Measurements from ENCODE around the gene ANKRD24. TPM values are rescaled to one million over a fixed set of nuclear protein-coding genes. Genes with fewer than 3 reads are reported as not detected.

The ANKRD24 gene
- total and polyA plus RNA-seq, 2 donors (not counting 3 experiments of a cell fraction or from before 2014, with no cell fraction given) = 0.07 to 0.27 TPM

DNA sequence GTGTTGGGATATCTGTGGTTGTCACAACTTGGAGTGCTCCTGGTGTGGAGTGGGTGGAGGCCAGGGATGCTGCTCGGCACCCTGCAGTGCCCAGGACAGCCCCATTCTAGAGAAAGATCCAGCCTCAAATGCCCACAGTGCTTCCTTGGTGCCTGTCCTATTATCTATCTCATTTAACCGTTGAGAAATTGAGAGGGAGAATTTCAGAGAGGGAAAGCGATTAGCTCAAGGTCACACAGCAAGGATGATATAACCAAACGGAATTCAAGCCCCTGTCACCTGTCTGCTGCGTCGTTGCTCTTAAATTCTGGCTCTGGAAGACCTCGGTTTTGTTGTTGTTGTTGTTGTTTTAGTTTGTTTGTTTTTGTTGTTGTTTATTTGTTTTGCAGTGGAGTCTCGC lies 13.5 kb downstream of the ANKRD24 start:
- Histone ChIP-seq H3K9me1 (replicated peaks; ENCODE audit: control insufficient read depth, extremely low read depth, insufficient read depth, low read length) (no peaks in the 10 kb centered on the region), H3K4me2 (ENCODE audit: insufficient read depth, low read length) (no peak overlapping the region), H3K79me2 (ENCODE audit: control insufficient read depth, insufficient read depth, low read length) (no peaks in the 10 kb centered on the region), H3K4me3 (replicated peaks in 1 of 3; ENCODE audit: insufficient read depth in 1 of 3, low read depth in 1 of 3, low read length in 3 of 3) (no peak overlapping the region), H3K4me1 (ENCODE audit: control insufficient read depth, extremely low read depth, insufficient read depth, low read length) (no peaks in the 10 kb centered on the region), H2AFZ (ENCODE audit: low read depth, low read length) (no peak overlapping the region), H3K9ac (replicated peaks; ENCODE audit: extremely low read depth, insufficient read depth, low read length) (no peak overlapping the region), H4K20me1 (replicated peaks; ENCODE audit: control insufficient read depth, extremely low read depth, insufficient read depth, low read length) (no peaks in the 10 kb centered on the region), H3K27me3 (ENCODE audit: control insufficient read depth in 2 of 2, insufficient read depth in 2 of 2, low read length in 2 of 2) (peaks cover 8 to 12% of the 10 kb centered on the region in 2 experiments), H3K36me3 (ENCODE audit: control insufficient read depth in 2 of 2, extremely low read depth in 1 of 2, insufficient read depth in 2 of 2, low read length in 2 of 2) (no peaks in the 10 kb centered on the region), H3K27ac (ENCODE audit: insufficient read depth, low read depth, low read length) (no peak overlapping the region), H3K9me3 (replicated peaks; ENCODE audit: control insufficient read depth, insufficient read depth, low read length) (no peaks in the 10 kb centered on the region)
- intact Hi-C loops (cut with micrococcal nuclease) (no loop called here), dilution Hi-C loops (cut with MboI; ENCODE audit: extremely low pct_ligation_motif_present, low sequenced_read_pairs) (no loop called here)
- ChIA-PET POLR2A (no interaction called here), CTCF (interaction anchor here (1.8 to 2.4 kb wide), 3 partner anchors 9 to 56 kb away, joined by 5 to 10 read pairs (median 7); no protein-coding TSS in a partner anchor)
- no TSS peak for BruUV-seq (replicated peaks)
- DNase-seq (ENCODE audit: low read depth, low spot score) (no peak), FAIRE-seq (no peak)
- TF ChIP-seq GATA2 (IDR thresholded peaks at IDR 0.05; ENCODE audit: insufficient read depth, insufficient read length, low read depth, low read length) = no peak
- TF ChIP-seq FOS (IDR thresholded peaks at IDR 0.05; ENCODE audit: borderline replicate concordance, insufficient read depth, low read length) = no peak
- TF ChIP-seq MYC (IDR thresholded peaks at IDR 0.05; ENCODE audit: low read depth, low read length) = no peak
- no peak for TF ChIP-seq EZH2 (IDR thresholded peaks at IDR 0.05; ENCODE audit: borderline replicate concordance, low read depth, low read length, severe bottlenecking)
- TF ChIP-seq, protein P1, sequence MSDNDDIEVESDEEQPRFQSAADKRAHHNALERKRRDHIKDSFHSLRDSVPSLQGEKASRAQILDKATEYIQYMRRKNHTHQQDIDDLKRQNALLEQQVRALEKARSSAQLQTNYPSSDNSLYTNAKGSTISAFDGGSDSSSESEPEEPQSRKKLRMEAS (IDR thresholded peaks at IDR 0.05; ENCODE audit: insufficient read depth, insufficient read length) = no peak
- TF ChIP-seq POLR2A (IDR thresholded peaks at IDR 0.05; ENCODE audit: low read depth, low read length) = no peak
- TF ChIP-seq JUN (IDR thresholded peaks at IDR 0.05; ENCODE audit: borderline replicate concordance, insufficient read depth, insufficient read length, low read depth) = no peak
- TF ChIP-seq POLR2AphosphoS5 (IDR thresholded peaks at IDR 0.05; ENCODE audit: insufficient read depth, low read depth, low read length) = no peak
- TF ChIP-seq, protein P2, sequence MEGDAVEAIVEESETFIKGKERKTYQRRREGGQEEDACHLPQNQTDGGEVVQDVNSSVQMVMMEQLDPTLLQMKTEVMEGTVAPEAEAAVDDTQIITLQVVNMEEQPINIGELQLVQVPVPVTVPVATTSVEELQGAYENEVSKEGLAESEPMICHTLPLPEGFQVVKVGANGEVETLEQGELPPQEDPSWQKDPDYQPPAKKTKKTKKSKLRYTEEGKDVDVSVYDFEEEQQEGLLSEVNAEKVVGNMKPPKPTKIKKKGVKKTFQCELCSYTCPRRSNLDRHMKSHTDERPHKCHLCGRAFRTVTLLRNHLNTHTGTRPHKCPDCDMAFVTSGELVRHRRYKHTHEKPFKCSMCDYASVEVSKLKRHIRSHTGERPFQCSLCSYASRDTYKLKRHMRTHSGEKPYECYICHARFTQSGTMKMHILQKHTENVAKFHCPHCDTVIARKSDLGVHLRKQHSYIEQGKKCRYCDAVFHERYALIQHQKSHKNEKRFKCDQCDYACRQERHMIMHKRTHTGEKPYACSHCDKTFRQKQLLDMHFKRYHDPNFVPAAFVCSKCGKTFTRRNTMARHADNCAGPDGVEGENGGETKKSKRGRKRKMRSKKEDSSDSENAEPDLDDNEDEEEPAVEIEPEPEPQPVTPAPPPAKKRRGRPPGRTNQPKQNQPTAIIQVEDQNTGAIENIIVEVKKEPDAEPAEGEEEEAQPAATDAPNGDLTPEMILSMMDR (IDR thresholded peaks at IDR 0.05; ENCODE audit: extremely low read depth in 1 of 2, insufficient read depth in 1 of 2, low read depth in 1 of 2, low read length in 2 of 2) = no peak
